Activated CD4-positive, alpha-beta T cell treated with anti-CD3 and anti-CD28 coated beads for 36 hours (primary cell): ENCODE measurements around the gene IGFBP7. TPM values are rescaled to one million over a fixed set of nuclear protein-coding genes. Genes with fewer than 3 reads are reported as not detected.
"Not testable (repeated sequence)": the region's sequence is repeated elsewhere in the genome, so short reads cannot be mapped to it uniquely, and the experiment has no call there.

Experiments
- ATAC-seq: fragments of 200-7000 bp; cut with Tn5 transposase; one replicate; pipeline ENCODE4 v1.10.0; 2021; ENCODE audit warnings: mild to moderate bottlenecking, moderate library complexity
- CTCF ChIA-PET: fragments of 350-600 bp; sonication (Branson Sonifier 250); formaldehyde crosslinking; loops from one replicate; lab custom pipeline; 2021; ENCODE audit warnings: antibody characterized with exemption; lab: Charles Lee
- POLR2A ChIA-PET: fragments of 350-600 bp; sonication (Branson Sonifier 250); formaldehyde crosslinking; loops from one replicate; lab custom pipeline; 2021; ENCODE audit warnings: antibody characterized with exemption, inconsistent platforms; lab: Charles Lee
- DNase-seq: peaks from one replicate; pipeline ENCODE4 v3.0.0-alpha.2; 2020
- H3K27ac Mint-ChIP-seq: one replicate; pipeline ENCODE4 v1.8.0; 2021; ENCODE audit warnings: mixed read lengths
- H3K27me3 Mint-ChIP-seq: one replicate; pipeline ENCODE4 v1.8.0; 2021; ENCODE audit warnings: mixed read lengths
- H3K36me3 Mint-ChIP-seq: one replicate; pipeline ENCODE4 v1.8.0; 2021; ENCODE audit warnings: low read depth, mixed read lengths
- H3K4me1 Mint-ChIP-seq: one replicate; pipeline ENCODE4 v1.8.0; 2021; ENCODE audit warnings: mixed read lengths
- H3K4me3 Mint-ChIP-seq: one replicate; pipeline ENCODE4 v1.8.0; 2021; ENCODE audit warnings: mild to moderate bottlenecking, moderate library complexity, mixed read lengths
- H3K9me3 Mint-ChIP-seq: one replicate; pipeline ENCODE4 v1.8.0; 2021; ENCODE audit warnings: low read depth, mixed read lengths
- intact Hi-C, 2 experiments: fragments of 100-400 bp; cut with DNase I in 1 of 2; cut with micrococcal nuclease in 1 of 2; formaldehyde crosslinking; loops; one replicate each; pipeline versions ENCODE4 v1.14.2 to v1.15.1; 2022 to 2024; cut with DNase I, micrococcal nuclease
- total RNA-seq, 2 experiments: library from RNA; stranded (reverse); gene quantifications; one replicate each; pipeline ENCODE4 v1.2.3, GENCODE V29; 2021

IGFBP7 gene
- total RNA-seq, 2 experiments from 2014 or later, result not detected

- no peaks in the 10 kb centered on the region for H3K4me1 Mint-ChIP-seq
- intact Hi-C loops, result no loop called here
- H3K27ac Mint-ChIP-seq, result no peak overlapping the region
- H3K9me3 Mint-ChIP-seq, result no peaks in the 10 kb centered on the region
- no peak for DNase-seq
- ChIA-PET CTCF (interaction anchor here (0.6 kb wide), 1 partner anchor 124 kb away, joined by 3 read pairs; no protein-coding TSS in a partner anchor), POLR2A (no interaction called here)
- H3K4me3 Mint-ChIP-seq, result no peak overlapping the region
- no peaks in the 10 kb centered on the region for H3K36me3 Mint-ChIP-seq
- peaks cover 2% of the 10 kb centered on the region for H3K27me3 Mint-ChIP-seq
- no peak for ATAC-seq
These were observed 45.1 kb downstream of the IGFBP7 start for GRCh38 chr4:57064811-57065711.

- H3K27me3 Mint-ChIP-seq, result peaks cover 2% of the 10 kb centered on the region
- no peaks in the 10 kb centered on the region for H3K9me3 Mint-ChIP-seq
- no peaks in the 10 kb centered on the region for H3K4me1 Mint-ChIP-seq
- no peak overlapping the region for H3K27ac Mint-ChIP-seq
- CTCF ChIA-PET, result no interaction called here
- no peaks in the 10 kb centered on the region for H3K36me3 Mint-ChIP-seq
- H3K4me3 Mint-ChIP-seq, result no peak overlapping the region
- intact Hi-C loops, result no loop called here
- ATAC-seq (no peak), DNase-seq (no peak)
- POLR2A ChIA-PET, result no interaction called here
These were observed 46.1 kb downstream of the IGFBP7 start for GRCh38 chr4:57064120-57064519.

GRCh38 chr4:57063518-57063917 lies 46.7 kb downstream of the IGFBP7 start:
- POLR2A ChIA-PET, result no interaction called here
- H3K27me3 Mint-ChIP-seq, result peaks cover 2% of the 10 kb centered on the region
- no peaks in the 10 kb centered on the region for H3K4me1 Mint-ChIP-seq
- H3K27ac Mint-ChIP-seq, result no peak overlapping the region
- DNase-seq, result no peak
- intact Hi-C loops, result no loop called here
- CTCF ChIA-PET, result no interaction called here
- no peak overlapping the region for H3K4me3 Mint-ChIP-seq
- H3K36me3 Mint-ChIP-seq, result no peaks in the 10 kb centered on the region
- H3K9me3 Mint-ChIP-seq, result no peaks in the 10 kb centered on the region
- ATAC-seq, result no peak

GRCh38 chr4:57061395-57061794 lies 48.8 kb downstream of the IGFBP7 start:
- DNase-seq (no peak), ATAC-seq (no peak)
- Mint-ChIP-seq H3K9me3 (no peaks in the 10 kb centered on the region), H3K27me3 (peaks cover 9% of the 10 kb centered on the region), H3K36me3 (no peaks in the 10 kb centered on the region), H3K27ac (no peak overlapping the region), H3K4me1 (no peaks in the 10 kb centered on the region), H3K4me3 (no peak overlapping the region)
- intact Hi-C loops, result no loop called here
- ChIA-PET POLR2A (no interaction called here), CTCF (no interaction called here)

GRCh38 chr4:57060717-57061067 lies 49.5 kb downstream of the IGFBP7 start:
- peaks cover 13% of the 10 kb centered on the region for H3K27me3 Mint-ChIP-seq
- H3K4me3 Mint-ChIP-seq, intact Hi-C loops, POLR2A ChIA-PET, H3K4me1 Mint-ChIP-seq, H3K36me3 Mint-ChIP-seq, DNase-seq, H3K9me3 Mint-ChIP-seq, ATAC-seq, H3K27ac Mint-ChIP-seq: not testable (repeated sequence)
- CTCF ChIA-PET, result interaction anchor here (0.6 to 1.0 kb wide), 3 partner anchors 51 to 130 kb away, joined by 3 read pairs; no protein-coding TSS in a partner anchor

DNA sequence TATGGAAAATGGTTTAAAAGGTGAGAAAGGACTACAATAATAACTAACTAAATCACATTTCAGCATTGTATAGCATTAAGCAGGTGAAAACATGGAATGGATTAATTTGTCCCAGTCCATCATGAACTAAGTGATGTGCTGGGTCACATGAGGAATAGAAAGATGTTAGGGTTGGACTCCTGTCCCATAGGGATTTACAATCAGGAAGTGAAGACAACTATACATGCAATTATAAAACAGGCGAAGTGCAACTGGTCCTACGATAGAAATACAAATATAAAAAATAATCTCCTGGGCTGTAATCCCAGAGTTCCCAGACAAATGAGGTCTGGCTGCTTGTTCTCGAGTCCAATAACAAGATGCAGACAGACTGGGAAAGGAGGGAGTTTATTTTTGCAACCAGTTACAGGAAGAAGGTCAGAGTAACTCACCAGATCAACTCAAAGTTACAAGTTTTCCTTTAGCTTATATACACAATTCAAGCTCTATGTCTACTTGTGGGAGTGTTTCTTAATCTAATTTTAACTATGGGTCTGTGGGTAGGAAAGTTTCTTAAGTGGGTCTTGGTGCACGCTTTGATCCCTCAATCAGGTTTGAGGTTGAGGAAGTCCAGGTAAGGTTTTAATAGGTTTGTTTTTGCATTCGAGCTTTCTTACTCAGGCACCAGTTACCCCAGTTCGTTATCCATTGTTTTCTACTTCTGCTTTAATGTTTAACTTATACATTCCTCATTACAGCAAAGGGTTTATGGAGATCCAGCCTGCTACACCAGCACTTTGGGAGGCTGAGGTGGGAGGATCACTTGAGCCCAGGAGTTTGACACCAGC lies 50.1 kb downstream of the IGFBP7 start:
- Mint-ChIP-seq H3K9me3 (no peaks in the 10 kb centered on the region), H3K4me1 (no peaks in the 10 kb centered on the region), H3K27ac (no peak overlapping the region), H3K27me3 (peaks cover 13% of the 10 kb centered on the region), H3K4me3 (no peak overlapping the region), H3K36me3 (no peaks in the 10 kb centered on the region)
- ATAC-seq, result no peak
- no peak for DNase-seq
- CTCF ChIA-PET, result interaction anchor here (0.6 to 1.0 kb wide), 3 partner anchors 50 to 131 kb away, joined by 3 read pairs; no protein-coding TSS in a partner anchor
- POLR2A ChIA-PET, result no interaction called here
- intact Hi-C loops, result no loop called here

DNA sequence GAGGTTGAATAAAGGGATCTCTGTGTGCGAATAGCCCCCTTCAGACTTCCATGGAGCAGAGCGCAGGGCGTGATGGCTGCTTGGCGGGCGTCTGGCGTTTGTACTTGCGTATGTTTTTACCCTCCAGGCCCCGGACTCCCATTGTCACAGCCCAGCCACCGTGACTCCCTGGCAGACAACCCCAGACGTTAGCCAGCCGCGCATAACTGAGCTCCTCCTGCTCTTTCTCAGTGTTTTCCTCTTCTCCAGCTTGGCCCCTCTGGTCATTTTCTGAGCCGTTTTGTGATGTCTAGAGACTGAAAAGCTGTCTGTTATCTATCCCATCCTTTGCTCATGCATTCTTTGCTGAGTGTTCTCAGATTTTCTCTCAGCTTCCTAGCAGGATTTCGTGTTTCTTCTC lies 54.3 kb downstream of the IGFBP7 start:
- ChIA-PET CTCF (no interaction called here), POLR2A (no interaction called here)
- no peak overlapping the region for H3K27ac Mint-ChIP-seq
- no peaks in the 10 kb centered on the region for H3K36me3 Mint-ChIP-seq
- intact Hi-C loops, result no loop called here
- H3K4me1 Mint-ChIP-seq, result no peaks in the 10 kb centered on the region
- DNase-seq (no peak), ATAC-seq (no peak)
- no peak overlapping the region for H3K4me3 Mint-ChIP-seq
- H3K9me3 Mint-ChIP-seq, result no peaks in the 10 kb centered on the region
- peaks cover 16% of the 10 kb centered on the region for H3K27me3 Mint-ChIP-seq

DNA sequence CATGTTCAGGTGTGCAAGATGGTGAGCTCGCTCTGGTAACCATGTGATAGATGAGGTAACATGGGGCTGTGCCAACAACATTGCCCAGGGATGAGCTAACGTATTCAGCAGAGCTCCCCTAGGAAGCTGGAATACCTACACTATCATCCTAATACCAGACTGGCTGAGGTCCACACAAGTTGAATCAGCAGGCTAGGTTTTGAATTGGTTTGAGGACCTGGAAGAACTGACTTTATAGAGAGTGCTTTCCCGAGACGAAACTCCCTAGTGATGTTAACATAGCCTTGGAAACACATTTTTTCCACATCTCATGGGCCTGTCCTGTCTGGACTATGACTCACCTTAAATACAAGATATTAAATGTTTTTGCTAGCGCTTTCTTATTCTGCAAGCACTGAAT lies 56.7 kb downstream of the IGFBP7 start:
- CTCF ChIA-PET, result no interaction called here
- no peak overlapping the region for H3K27ac Mint-ChIP-seq

GRCh38 chr4:57051524-57051923 lies 58.7 kb downstream of the IGFBP7 start:
- no peaks in the 10 kb centered on the region for H3K4me1 Mint-ChIP-seq
- DNase-seq (no peak), ATAC-seq (no peak)
- no peaks in the 10 kb centered on the region for H3K36me3 Mint-ChIP-seq
- POLR2A ChIA-PET, result no interaction called here
- no peak overlapping the region for H3K4me3 Mint-ChIP-seq
- H3K27me3 Mint-ChIP-seq, result peaks cover 20% of the 10 kb centered on the region
- CTCF ChIA-PET, result no interaction called here
- intact Hi-C loops, result no loop called here
- H3K9me3 Mint-ChIP-seq, result peaks cover 1% of the 10 kb centered on the region
- H3K27ac Mint-ChIP-seq, result no peak overlapping the region

More for the DNA sequence above, 56.7 kb downstream of the IGFBP7 start:
- Mint-ChIP-seq H3K9me3 (no peaks in the 10 kb centered on the region), H3K27me3 (peaks cover 17% of the 10 kb centered on the region), H3K36me3 (no peaks in the 10 kb centered on the region), H3K4me3 (no peak overlapping the region), H3K4me1 (no peaks in the 10 kb centered on the region)
- POLR2A ChIA-PET, result no interaction called here
- DNase-seq (no peak), ATAC-seq (no peak)
- intact Hi-C loops, result no loop called here

GRCh38 chr4:57051095-57051494 lies 59.1 kb downstream of the IGFBP7 start:
- POLR2A ChIA-PET, result no interaction called here
- Mint-ChIP-seq H3K4me1 (no peaks in the 10 kb centered on the region), H3K27ac (no peak overlapping the region), H3K36me3 (no peaks in the 10 kb centered on the region), H3K9me3 (peaks cover 1% of the 10 kb centered on the region), H3K27me3 (peaks cover 17% of the 10 kb centered on the region), H3K4me3 (no peak overlapping the region)
- DNase-seq (no peak), ATAC-seq (no peak)
- intact Hi-C loops, result no loop called here
- CTCF ChIA-PET, result no interaction called here

- H3K27ac Mint-ChIP-seq, result no peak overlapping the region
- peaks cover 1% of the 10 kb centered on the region for H3K9me3 Mint-ChIP-seq
- intact Hi-C loops, result no loop called here
- H3K4me3 Mint-ChIP-seq, result no peak overlapping the region
- no peaks in the 10 kb centered on the region for H3K4me1 Mint-ChIP-seq
- no peak for ATAC-seq
- no peaks in the 10 kb centered on the region for H3K36me3 Mint-ChIP-seq
- CTCF ChIA-PET, result interaction anchor here (1.1 kb wide), 1 partner anchor 115 kb away, joined by 4 read pairs; no protein-coding TSS in a partner anchor
- POLR2A ChIA-PET, result no interaction called here
- H3K27me3 Mint-ChIP-seq, result peaks cover 16% of the 10 kb centered on the region
- no peak for DNase-seq
These were observed 61.4 kb downstream of the IGFBP7 start for GRCh38 chr4:57048590-57049304.
